Hematopoietic multipotent progenitor cell treated with erythropoietin and hydrocortisone succinate and interleukin-3 and kit ligand, for 8 days (in vitro differentiated cells): ENCODE measurements around the gene GNG12.

Experiments used
- DNase-seq: peaks from one replicate; pipeline ENCODE4 v3.0.0-alpha.2; 2015

The GNG12 gene

GRCh38 chr1:67777440-67777839 is 55.8 kb downstream of the GNG12 start:
- DNase-seq, result no peak

GRCh38 chr1:67777016-67777415 is 56.3 kb downstream of the GNG12 start:
- DNase-seq, result no peak

GRCh38 chr1:67773462-67773861 is 59.8 kb downstream of the GNG12 start:
- DNase-seq, result no peak

- DNase-seq, result no peak
Observed at GRCh38 chr1:67771749-67772148, 61.5 kb downstream of the GNG12 start.

- peak; percentile 32 for DNase-seq
Observed at GRCh38 chr1:67771152-67771551, 62.1 kb downstream of the GNG12 start.

GRCh38 chr1:67769633-67770256 is 63.5 kb downstream of the GNG12 start:
- DNase-seq, result no peak

GRCh38 chr1:67768480-67768879 is 64.8 kb downstream of the GNG12 start:
- no peak for DNase-seq

GRCh38 chr1:67767103-67767782 is 66.0 kb downstream of the GNG12 start:
- no peak for DNase-seq

GRCh38 chr1:67766141-67766978 is 66.9 kb downstream of the GNG12 start:
- DNase-seq, result peak; percentile 62

GRCh38 chr1:67764633-67765032 is 68.6 kb downstream of the GNG12 start:
- DNase-seq, result no peak

GRCh38 chr1:67761730-67762129 is 71.5 kb downstream of the GNG12 start:
- no peak for DNase-seq

- no peak for DNase-seq
Observed at GRCh38 chr1:67761091-67761490, 72.2 kb downstream of the GNG12 start.

GRCh38 chr1:67760030-67760821 is 73.0 kb downstream of the GNG12 start:
- peak; percentile 83 for DNase-seq

GRCh38 chr1:67759692-67760029 is 73.6 kb downstream of the GNG12 start:
- no peak for DNase-seq

- no peak for DNase-seq
Observed at GRCh38 chr1:67759066-67759465, 74.2 kb downstream of the GNG12 start.

GRCh38 chr1:67755619-67756018 is 77.6 kb downstream of the GNG12 start:
- DNase-seq, result no peak

GRCh38 chr1:67755160-67755559 is 78.1 kb downstream of the GNG12 start:
- no peak for DNase-seq

GRCh38 chr1:67754526-67754920 is 78.7 kb downstream of the GNG12 start:
- no peak for DNase-seq

- DNase-seq, result no peak
Observed at GRCh38 chr1:67753776-67754525, 79.3 kb downstream of the GNG12 start.

GRCh38 chr1:67752306-67752705 is 81.0 kb downstream of the GNG12 start:
- DNase-seq, result no peak

GRCh38 chr1:67750691-67751054 is 82.6 kb downstream of the GNG12 start:
- DNase-seq, result peak; percentile 32
